A549 (cell line): Measurements from ENCODE around the gene OR10A3. TPM values are rescaled to one million over a fixed set of nuclear protein-coding genes. Genes with fewer than 3 reads are reported as not detected.

Experiments
- ATAC-seq, 2 experiments: fragments of 200-7000 bp in 1 of 2; fragments of >200 bp in 1 of 2; cut with Nextera tagmentation in 1 of 2; cut with Tn5 transposase in 1 of 2; 3 replicates each; pipeline versions ENCODE4 v1.8.0 to v1.9.1; 2018 to 2020; ENCODE audit warnings: mild to moderate bottlenecking in 1 of 2, moderate library complexity in 1 of 2
- CTCF ChIA-PET: fragments of 300-600 bp; sonication (Branson Sonifier 250); formaldehyde crosslinking; extraction: SDS; loops from one replicate; lab custom pipeline; 2021; ENCODE audit warnings: antibody characterized with exemption, inconsistent platforms; lab: Yijun Ruan, JAX
- POLR2A ChIA-PET: fragments of 350-600 bp; formaldehyde crosslinking; extraction: SDS; loops from one replicate; lab custom pipeline; 2021; ENCODE audit warnings: antibody characterized with exemption, inconsistent platforms; lab: Yijun Ruan, JAX
- DNase-seq, 2 experiments: peaks; one replicate each; pipeline versions ENCODE4 v3.0.0 to v3.0.0-alpha.2; 2011 to 2016; ENCODE audit warnings: low read depth in 1 of 2, low spot score in 1 of 2
- FAIRE-seq: peaks from 2 replicates; lab custom pipeline; 2011; peaks lifted over from hg19 to GRCh38; lab: Jason Lieb, UNC
- H3K27ac ChIP-seq, 2 experiments: fragments of >200 bp; sonication (Bioruptor Twin); formaldehyde crosslinking; 3 replicates each; pipeline ENCODE4 v1.5.1; 2016 to 2017
- H3K4me1 ChIP-seq: fragments of >200 bp; sonication (Bioruptor Twin); formaldehyde crosslinking; 3 replicates; pipeline ENCODE4 v1.6.1; 2016
- H3K4me2 ChIP-seq: fragments of >200 bp; sonication (Bioruptor Twin); formaldehyde crosslinking; 3 replicates; pipeline ENCODE4 v1.6.1; 2016
- H3K4me3 ChIP-seq: fragments of >200 bp; sonication (Bioruptor Twin); formaldehyde crosslinking; 3 replicates; pipeline ENCODE4 v1.5.1; 2016
- H3K9me3 ChIP-seq: fragments of >200 bp; sonication (Bioruptor Twin); formaldehyde crosslinking; 3 replicates; pipeline ENCODE4 v1.6.1; 2016
- CBX8 ChIP-seq: fragments of 200-600 bp; sonication (generic); IDR thresholded peaks from 2 replicates; pipeline ENCODE4 v1.6.1; 2016
- CEBPB ChIP-seq, 2 experiments: fragments of >200 bp in 1 of 2; sonication (Bioruptor Twin) in 1 of 2; formaldehyde crosslinking in 1 of 2; IDR thresholded peaks; 2 replicates each; pipeline ENCODE4 v1.6.1; 2012 to 2016
- EP300 ChIP-seq, 2 experiments: fragments of >200 bp; sonication (Bioruptor Twin); formaldehyde crosslinking; IDR thresholded peaks; 2 replicates in 1 of 2; 3 replicates in 1 of 2; pipeline ENCODE4 v1.6.1; 2016 to 2017
- HOXB5 ChIP-seq: fragments of 250-450 bp; sonication (Bioruptor Pico); IDR thresholded peaks from 2 replicates; pipeline ENCODE4 v1.5.0; 2020; ENCODE audit warnings: mild to moderate bottlenecking, moderate library complexity
- KDM1A ChIP-seq: fragments of 200-600 bp; sonication (generic); IDR thresholded peaks from 2 replicates; pipeline ENCODE4 v1.6.1; 2016; ENCODE audit warnings: low read depth, mild to moderate bottlenecking
- MAFK ChIP-seq: fragments of 450-650 bp; IDR thresholded peaks from 2 replicates; pipeline ENCODE4 v1.6.1; 2014; ENCODE audit not compliant: partially characterized antibody
- MAX ChIP-seq: IDR thresholded peaks from 2 replicates; pipeline ENCODE4 v1.6.1; 2012
- NPAS2 ChIP-seq: fragments of 250-450 bp; sonication (Bioruptor Pico); IDR thresholded peaks from 2 replicates; pipeline ENCODE4 v1.8.0; 2022; ENCODE audit warnings: mild to moderate bottlenecking, moderate library complexity, borderline replicate concordance
- POLR2A ChIP-seq: IDR thresholded peaks from 2 replicates; pipeline ENCODE4 v1.6.1; 2012; ENCODE audit warnings: mild to moderate bottlenecking, low read length
- POLR2AphosphoS2 ChIP-seq: conservative IDR thresholded peaks from 2 replicates; pipeline ENCODE4 v1.6.1; 2012; ENCODE audit warnings: low read length, improper control_type of control experiment, inconsistent platforms
- RAD21 ChIP-seq, 2 experiments: fragments of >200 bp in 1 of 2; sonication (Bioruptor Twin) in 1 of 2; formaldehyde crosslinking in 1 of 2; IDR thresholded peaks in 1 of 2; conservative IDR thresholded peaks in 1 of 2; 2 replicates in 1 of 2; 3 replicates in 1 of 2; pipeline ENCODE4 v1.6.1; 2012 to 2018; ENCODE audit warnings: inconsistent platforms in 1 of 2
- RCOR1 ChIP-seq: fragments of 150-350 bp; IDR thresholded peaks from 2 replicates; pipeline ENCODE4 v1.6.1; 2014; ENCODE audit warnings: antibody characterized with exemption, low read length, low read depth
- SMC3 ChIP-seq: fragments of >200 bp; sonication (Bioruptor Twin); formaldehyde crosslinking; IDR thresholded peaks from 3 replicates; pipeline ENCODE4 v1.6.1; 2018; ENCODE audit warnings: inconsistent platforms
- TFCP2L1 ChIP-seq: fragments of 250-450 bp; sonication (Bioruptor Pico); IDR thresholded peaks from 2 replicates; pipeline ENCODE4 v1.5.0; 2021; ENCODE audit warnings: mild to moderate bottlenecking
- WGBS: methylation state at CpG from one replicate; pipeline ENCODE4 v1.1.6; 2017; ENCODE audit errors: missing lambda C conversion rate; 5-methylcytosine and 5-hydroxymethylcytosine counted together
- polyA plus RNA-seq, 4 experiments: library from polyadenylated mRNA; depleted of rRNA in 3 of 4; stranded (reverse); fragments of >200 nt; fragmentation: RNase III in 1 of 4; extraction: RNeasy Plus Mini Kit Qiagen cat#74134 plus additional on column Dnase treatment in 1 of 4; gene quantifications; 2 replicates in 3 of 4; 3 replicates in 1 of 4; pipeline ENCODE4 v1.2.3, GENCODE V29; 2011 to 2017
- TF ChIP-seq, protein P1 (sequence below): fragments of >200 bp; sonication (Bioruptor Twin); formaldehyde crosslinking; IDR thresholded peaks from 3 replicates; pipeline ENCODE4 v1.5.1; 2016

OR10A3 gene
- polyA plus RNA-seq, 2 of the 4 experiments (the other 2 are of a cell fraction): not detected

DNA sequence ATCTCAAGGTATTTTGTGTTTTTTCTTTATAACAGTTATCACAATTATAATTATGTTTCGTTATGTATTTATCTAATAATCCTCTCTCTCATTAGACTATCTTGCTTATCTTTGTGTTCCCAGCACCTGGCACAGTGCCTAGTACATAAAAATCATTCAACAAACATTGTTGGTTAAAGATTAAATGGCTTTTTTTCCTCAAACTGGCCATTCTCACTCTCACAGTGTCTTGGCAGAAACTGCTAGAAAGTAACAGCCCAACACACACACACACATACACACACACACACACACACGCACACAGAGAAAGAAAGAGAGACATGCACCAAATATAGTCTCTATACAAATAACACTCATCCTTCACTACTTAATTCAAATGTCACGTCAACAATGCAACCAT is 47.3 kb downstream of the OR10A3 start:
- H3K4me2 ChIP-seq: no peak overlapping the region
- ATAC-seq: no peak
- TF ChIP-seq, protein P1, sequence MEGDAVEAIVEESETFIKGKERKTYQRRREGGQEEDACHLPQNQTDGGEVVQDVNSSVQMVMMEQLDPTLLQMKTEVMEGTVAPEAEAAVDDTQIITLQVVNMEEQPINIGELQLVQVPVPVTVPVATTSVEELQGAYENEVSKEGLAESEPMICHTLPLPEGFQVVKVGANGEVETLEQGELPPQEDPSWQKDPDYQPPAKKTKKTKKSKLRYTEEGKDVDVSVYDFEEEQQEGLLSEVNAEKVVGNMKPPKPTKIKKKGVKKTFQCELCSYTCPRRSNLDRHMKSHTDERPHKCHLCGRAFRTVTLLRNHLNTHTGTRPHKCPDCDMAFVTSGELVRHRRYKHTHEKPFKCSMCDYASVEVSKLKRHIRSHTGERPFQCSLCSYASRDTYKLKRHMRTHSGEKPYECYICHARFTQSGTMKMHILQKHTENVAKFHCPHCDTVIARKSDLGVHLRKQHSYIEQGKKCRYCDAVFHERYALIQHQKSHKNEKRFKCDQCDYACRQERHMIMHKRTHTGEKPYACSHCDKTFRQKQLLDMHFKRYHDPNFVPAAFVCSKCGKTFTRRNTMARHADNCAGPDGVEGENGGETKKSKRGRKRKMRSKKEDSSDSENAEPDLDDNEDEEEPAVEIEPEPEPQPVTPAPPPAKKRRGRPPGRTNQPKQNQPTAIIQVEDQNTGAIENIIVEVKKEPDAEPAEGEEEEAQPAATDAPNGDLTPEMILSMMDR: no peak
- TF ChIP-seq EP300 (IDR thresholded peaks at IDR 0.05): no peak
- TF ChIP-seq HOXB5 (CRISPR knock-in tag): no peak
- no peak for TF ChIP-seq MAFK
- no peak for TF ChIP-seq NPAS2 (CRISPR knock-in tag)
- TF ChIP-seq, all 56 proteins: peak for 0
- Histone ChIP-seq H3K27ac (no peak overlapping the region), H3K4me3 (no peak overlapping the region), H3K9me3 (no peaks in the 10 kb centered on the region), H3K4me1 (no peaks in the 10 kb centered on the region)
- WGBS: 41% methylated on average over 3 of the region's 3 CpGs
- DNase-seq: no peak
- ChIA-PET CTCF (interaction anchor here (0.5 to 8.1 kb wide), 6 partner anchors 9 to 1599 kb away, joined by 3 to 114 read pairs (median 12); partner anchors contain the start of gene EIF3F), POLR2A (no interaction called here)
- no peak for FAIRE-seq

- WGBS: 31% methylated on average over 2 of the region's 2 CpGs
- FAIRE-seq (no peak), ATAC-seq (no peak), DNase-seq (no peak)
- Histone ChIP-seq H3K9me3 (no peaks in the 10 kb centered on the region), H3K4me3 (no peak overlapping the region), H3K27ac (no peak overlapping the region)
- no peak for TF ChIP-seq KDM1A
- no peak for TF ChIP-seq CEBPB (IDR thresholded peaks at IDR 0.05)
- TF ChIP-seq POLR2A: no peak
- TF ChIP-seq POLR2AphosphoS2: no peak
- no peak for TF ChIP-seq RCOR1
- TF ChIP-seq, all 56 proteins: peak for 0
- ChIA-PET CTCF (interaction anchor here (0.5 to 8.1 kb wide), 11 partner anchors 10 to 1599 kb away, joined by 3 to 114 read pairs (median 9); partner anchors contain the start of gene EIF3F), POLR2A (no interaction called here)
- no peak overlapping the region for H3K4me2 ChIP-seq
- no peaks in the 10 kb centered on the region for H3K4me1 ChIP-seq
Measured at GRCh38 chr11:7893796-7894195, 47.7 kb downstream of the OR10A3 start.

- no peaks in the 10 kb centered on the region for H3K9me3 ChIP-seq
Measured at GRCh38 chr11:7892840-7893254, 48.7 kb downstream of the OR10A3 start.

More at GRCh38 chr11:7892840-7893254, 48.7 kb downstream of the OR10A3 start:
- Histone ChIP-seq H3K4me3 (no peak overlapping the region), H3K27ac (no peak overlapping the region), H3K4me1 (no peaks in the 10 kb centered on the region), H3K4me2 (no peak overlapping the region)
- ChIA-PET POLR2A (interaction anchor here (1.0 kb wide), 1 partner anchor 94 kb away, joined by 5 read pairs; the partner anchor contains the start of gene EIF3F), CTCF (interaction anchor here (0.7 to 8.1 kb wide), 24 partner anchors 9 to 206 kb away, joined by 3 to 114 read pairs (median 5); partner anchors contain the start of gene EIF3F)
- TF ChIP-seq MAX (no peak), CBX8 (no peak), TFCP2L1 (CRISPR knock-in tag) (no peak), POLR2AphosphoS2 (no peak), EP300 (IDR thresholded peaks at IDR 0.05) (no peak), RAD21 (conservative IDR thresholded peaks at IDR 0.05 in 1 of 2, IDR thresholded peaks at IDR 0.05 in 1 of 2) (peak; percentile 66 to 70), CEBPB (IDR thresholded peaks at IDR 0.05) (no peak), SMC3 (peak; percentile 54; the same call in 1 of the 3 replicates)
- TF ChIP-seq, protein P1: peak; percentile 76
- peak; percentile 54 to 57 for DNase-seq
- 7% methylated on average over 2 of the region's 2 CpGs for whole genome bisulfite sequencing
- peak; percentile 75 to 92; a peak in 5 of 6 replicates for ATAC-seq
- FAIRE-seq: peak; percentile 78
